ENCODE results near the gene MYO19.
A peak's percentile ranks its signal among the peaks of the same experiment; 100 is the strongest.

MYO19 gene

DNA sequence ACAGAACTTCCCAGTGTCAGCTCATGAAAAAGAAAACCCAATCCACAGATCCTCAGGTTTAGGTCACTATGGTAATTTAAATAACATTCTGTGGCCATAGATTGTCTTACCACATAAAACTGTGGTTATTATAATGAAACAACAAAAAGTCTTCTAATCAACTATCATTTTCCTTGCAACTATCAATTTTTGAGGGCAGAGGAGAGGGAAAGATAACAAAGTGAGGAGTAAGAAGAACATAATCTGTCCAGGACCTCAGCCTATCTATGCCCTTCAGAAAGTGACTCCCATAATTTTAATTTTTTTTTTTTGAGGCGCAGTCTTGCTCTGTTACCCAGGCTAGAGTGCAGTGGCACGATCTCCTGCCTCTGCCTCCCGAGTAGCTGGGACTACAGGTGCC lies 6.0 kb upstream of the MYO19 start:
- Histone ChIP-seq H3K27ac (no peak overlapping the region), H3K36me3 (peaks cover 28% of the 10 kb centered on the region), H3K4me3 (ENCODE audit: low read depth, low read length) (no peak overlapping the region), H3K9me3 (ENCODE audit: severe bottlenecking) (no peaks in the 10 kb centered on the region), H3K27me3 (ENCODE audit: insufficient read depth, low read depth, severe bottlenecking) (no peaks in the 10 kb centered on the region)
- TF ChIP-seq, protein P1, sequence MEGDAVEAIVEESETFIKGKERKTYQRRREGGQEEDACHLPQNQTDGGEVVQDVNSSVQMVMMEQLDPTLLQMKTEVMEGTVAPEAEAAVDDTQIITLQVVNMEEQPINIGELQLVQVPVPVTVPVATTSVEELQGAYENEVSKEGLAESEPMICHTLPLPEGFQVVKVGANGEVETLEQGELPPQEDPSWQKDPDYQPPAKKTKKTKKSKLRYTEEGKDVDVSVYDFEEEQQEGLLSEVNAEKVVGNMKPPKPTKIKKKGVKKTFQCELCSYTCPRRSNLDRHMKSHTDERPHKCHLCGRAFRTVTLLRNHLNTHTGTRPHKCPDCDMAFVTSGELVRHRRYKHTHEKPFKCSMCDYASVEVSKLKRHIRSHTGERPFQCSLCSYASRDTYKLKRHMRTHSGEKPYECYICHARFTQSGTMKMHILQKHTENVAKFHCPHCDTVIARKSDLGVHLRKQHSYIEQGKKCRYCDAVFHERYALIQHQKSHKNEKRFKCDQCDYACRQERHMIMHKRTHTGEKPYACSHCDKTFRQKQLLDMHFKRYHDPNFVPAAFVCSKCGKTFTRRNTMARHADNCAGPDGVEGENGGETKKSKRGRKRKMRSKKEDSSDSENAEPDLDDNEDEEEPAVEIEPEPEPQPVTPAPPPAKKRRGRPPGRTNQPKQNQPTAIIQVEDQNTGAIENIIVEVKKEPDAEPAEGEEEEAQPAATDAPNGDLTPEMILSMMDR (IDR thresholded peaks at IDR 0.05; ENCODE audit: low read depth, low read length), result no peak
- no peak for DNase-seq

DNA sequence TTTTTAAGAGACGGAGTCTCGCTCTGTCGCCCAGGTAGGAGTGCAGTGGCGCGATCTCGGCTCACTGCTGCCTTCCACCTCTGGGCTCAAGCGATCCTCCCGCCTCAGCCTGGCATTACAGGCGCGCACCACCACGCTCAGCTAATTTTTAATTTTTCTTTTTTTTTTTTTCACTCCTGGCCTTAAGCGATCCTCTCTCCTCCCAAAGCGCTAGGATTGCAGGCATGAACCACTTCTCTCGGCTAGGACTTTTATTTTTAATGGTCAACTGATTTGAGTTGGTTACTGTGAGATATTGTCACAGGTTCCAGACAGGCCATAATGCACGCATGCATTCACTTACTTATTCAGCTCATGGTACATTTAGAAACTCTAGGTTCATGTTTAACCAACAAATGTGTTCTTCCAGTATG lies 1.0 kb upstream of the MYO19 start:
- H3K27ac ChIP-seq, result peak overlapping the region; percentile 99
- no peak for DNase-seq
- no peaks in the 10 kb centered on the region for H3K27me3 ChIP-seq (ENCODE audit: insufficient read depth, low read depth, severe bottlenecking)
- no peaks in the 10 kb centered on the region for H3K9me3 ChIP-seq (ENCODE audit: severe bottlenecking)
- peak overlapping the region; percentile 96 for H3K4me3 ChIP-seq (ENCODE audit: low read depth, low read length)
- TF ChIP-seq, protein P1 (IDR thresholded peaks at IDR 0.05; ENCODE audit: low read depth, low read length), result no peak
- peaks cover 58% of the 10 kb centered on the region for H3K36me3 ChIP-seq

- TF ChIP-seq, protein P1 (IDR thresholded peaks at IDR 0.05; ENCODE audit: low read depth, low read length), result peak; percentile 62
- peak; percentile 83 for DNase-seq
- Histone ChIP-seq H3K4me3 (ENCODE audit: low read depth, low read length) (peak overlapping the region; percentile 96), H3K36me3 (peaks cover 65% of the 10 kb centered on the region), H3K9me3 (ENCODE audit: severe bottlenecking) (no peaks in the 10 kb centered on the region), H3K27me3 (ENCODE audit: insufficient read depth, low read depth, severe bottlenecking) (no peaks in the 10 kb centered on the region), H3K27ac (peak overlapping the region; percentile 99)
Observed at GRCh38 chr17:36533935-36534839, 481 bp downstream of the MYO19 start.

- H3K27ac ChIP-seq, result no peak overlapping the region
Observed at GRCh38 chr17:36532435-36532975, 2.2 kb downstream of the MYO19 start.

DNA sequence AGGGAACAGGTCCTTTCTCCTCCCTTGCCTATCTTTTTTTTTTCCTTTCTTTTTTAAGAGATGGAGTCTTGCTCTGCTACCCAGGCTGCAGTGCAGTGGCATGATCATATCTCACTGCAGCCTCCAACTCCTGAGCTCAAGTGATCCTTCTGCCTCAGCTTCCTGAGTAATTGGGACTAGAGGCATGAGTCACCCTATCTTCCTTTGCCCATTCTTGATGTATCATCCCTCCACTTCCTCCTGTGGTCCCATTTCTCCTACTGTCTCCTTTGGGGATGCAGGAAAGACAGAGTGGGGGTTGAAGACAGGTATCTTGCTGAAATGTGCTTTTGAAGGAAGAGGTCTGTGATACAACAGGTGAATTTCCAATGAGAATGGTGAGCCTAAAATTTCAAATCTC lies 5.5 kb downstream of the MYO19 start:
- Histone ChIP-seq H3K27ac (no peak overlapping the region), H3K27me3 (ENCODE audit: insufficient read depth, low read depth, severe bottlenecking) (no peaks in the 10 kb centered on the region), H3K4me3 (ENCODE audit: low read depth, low read length) (no peak overlapping the region), H3K36me3 (peaks cover 86% of the 10 kb centered on the region), H3K9me3 (ENCODE audit: severe bottlenecking) (no peaks in the 10 kb centered on the region)
- TF ChIP-seq, protein P1 (IDR thresholded peaks at IDR 0.05; ENCODE audit: low read depth, low read length), result no peak
- no peak for DNase-seq

More at GRCh38 chr17:36532435-36532975, 2.2 kb downstream of the MYO19 start:
- no peak for DNase-seq
- H3K36me3 ChIP-seq, result peaks cover 78% of the 10 kb centered on the region
- TF ChIP-seq, protein P1 (IDR thresholded peaks at IDR 0.05; ENCODE audit: low read depth, low read length), result no peak
- H3K27me3 ChIP-seq (ENCODE audit: insufficient read depth, low read depth, severe bottlenecking), result no peaks in the 10 kb centered on the region
- no peak overlapping the region for H3K4me3 ChIP-seq (ENCODE audit: low read depth, low read length)
- no peaks in the 10 kb centered on the region for H3K9me3 ChIP-seq (ENCODE audit: severe bottlenecking)
